K562 (cell line): ENCODE results near the gene VPS4B. TPM values are rescaled to one million over a fixed set of nuclear protein-coding genes. Genes with fewer than 3 reads are reported as not detected.
A peak's percentile ranks its signal among the peaks of the same experiment; 100 is the strongest.

Experiments
- CREM ChIP-seq: IDR thresholded peaks from 2 replicates; pipeline ENCODE4 v1.6.1; 2014; ENCODE audit warnings: antibody characterized with exemption, low read depth
- CTCF ChIP-seq, 3 experiments: IDR thresholded peaks in 2 of 3; conservative IDR thresholded peaks in 1 of 3; 2 replicates each; pipeline ENCODE4 v1.5.1; 2011 to 2012; ENCODE audit warnings: low read length in 3 of 3, mild to moderate bottlenecking in 3 of 3, control low read depth in 2 of 3, improper control_type of control experiment in 1 of 3, inconsistent platforms in 1 of 3, low read depth in 1 of 3, mixed read lengths in 1 of 3, moderate library complexity in 1 of 3; ENCODE audit not compliant: insufficient read depth in 2 of 3
- FOXA3 ChIP-seq, 2 experiments: fragments of 450-650 bp in 1 of 2; sonication (generic) in 1 of 2; formaldehyde crosslinking; IDR thresholded peaks in 1 of 2; conservative IDR thresholded peaks in 1 of 2; 2 replicates each; pipeline versions ENCODE4 v1.4.0 to v1.8.0; 2020 to 2022; ENCODE audit warnings: mild to moderate bottlenecking in 2 of 2, missing genetic modification reagents in 1 of 2
- HDGF ChIP-seq: fragments of 450-650 bp; IDR thresholded peaks from 2 replicates; pipeline ENCODE4 v1.6.1; 2016
- MAFF ChIP-seq: IDR thresholded peaks from 2 replicates; pipeline ENCODE4 v1.6.1; 2012; ENCODE audit warnings: low read length, improper control_type of control experiment
- NONO ChIP-seq, 2 experiments: fragments of 200-400 bp in 1 of 2; fragments of 450-650 bp in 1 of 2; formaldehyde crosslinking in 1 of 2; IDR thresholded peaks; 2 replicates each; pipeline ENCODE4 v1.6.1; 2017; ENCODE audit warnings: low read depth in 2 of 2, mild to moderate bottlenecking in 2 of 2, moderate library complexity in 2 of 2, low read length in 1 of 2
- RBM22 ChIP-seq: fragments of 200-400 bp; formaldehyde crosslinking; IDR thresholded peaks from 2 replicates; pipeline ENCODE4 v1.6.1; 2018; ENCODE audit warnings: low read length, low read depth; ENCODE audit not compliant: poor library complexity, severe bottlenecking
- SMC3 ChIP-seq: conservative IDR thresholded peaks from 2 replicates; pipeline ENCODE4 v1.6.1; 2011; ENCODE audit warnings: low read depth, low read length, improper control_type of control experiment; ENCODE audit not compliant: insufficient read depth
- ZBTB8A ChIP-seq: fragments of 450-650 bp; IDR thresholded peaks from 2 replicates; pipeline ENCODE4 v1.6.1; 2018; ENCODE audit warnings: mild to moderate bottlenecking, moderate library complexity; ENCODE audit not compliant: partially characterized antibody
- ZBTB9 ChIP-seq: fragments of 450-650 bp; formaldehyde crosslinking; IDR thresholded peaks from 2 replicates; pipeline ENCODE4 v1.4.0; 2020; ENCODE audit warnings: mild to moderate bottlenecking, moderate library complexity
- ZNF277 ChIP-seq: fragments of 250-450 bp; sonication (Bioruptor Pico); IDR thresholded peaks from 2 replicates; pipeline ENCODE4 v1.8.0; 2022; ENCODE audit warnings: inconsistent platforms, mild to moderate bottlenecking, moderate library complexity, borderline replicate concordance
- ZSCAN32 ChIP-seq: fragments of 450-650 bp; formaldehyde crosslinking; IDR thresholded peaks from 2 replicates; pipeline ENCODE4 v1.4.0; 2020; ENCODE audit warnings: mild to moderate bottlenecking, moderate library complexity
- polyA plus RNA-seq, 8 experiments: library from polyadenylated mRNA; depleted of rRNA in 4 of 8; stranded (reverse) in 5 of 8; unstranded in 3 of 8; fragments of >200 nt; fragmentation: Nextera tagmentation in 2 of 8; fragmentation: Illumina TruSeq in 1 of 8; extraction: Ambion mirVana in 2 of 8; extraction: Trizol in 1 of 8; gene quantifications; 2 replicates each; pipeline versions ENCODE4 v1.2.1 to v1.2.3, GENCODE V29; 2011 to 2014; ENCODE audit warnings: inconsistent platforms in 1 of 8, missing spikeins in 1 of 8
- total RNA-seq, 7 experiments: library from RNA; depleted of rRNA in 6 of 7; stranded (reverse); fragments of >200 nt in 6 of 7; fragmentation: Illumina TruSeq in 2 of 7; extraction: Trizol in 2 of 7; gene quantifications; 2 replicates each; pipeline versions ENCODE4 v1.2.1 to v1.2.3, GENCODE V29; 2011 to 2021; ENCODE audit warnings: low replicate concordance in 1 of 7
- TF ChIP-seq, protein P1 (sequence below), 2 experiments: fragments of 450-650 bp; formaldehyde crosslinking in 1 of 2; IDR thresholded peaks; 2 replicates each; pipeline versions ENCODE4 v1.4.0 to v1.6.1; 2014 to 2020; ENCODE audit warnings: mild to moderate bottlenecking in 2 of 2, borderline replicate concordance in 1 of 2, low read depth in 1 of 2
- TF ChIP-seq, protein P2 (sequence below), 2 experiments: fragments of 450-650 bp in 1 of 2; sonication (generic) in 1 of 2; formaldehyde crosslinking; conservative IDR thresholded peaks; 2 replicates each; pipeline versions ENCODE4 v1.4.0 to v1.8.1; 2020 to 2022; ENCODE audit warnings: mild to moderate bottlenecking in 1 of 2, missing genetic modification reagents in 1 of 2

The VPS4B gene
- total and polyA plus RNA-seq, 9 of the 15 experiments (the other 6 are each of a cell fraction or from before 2014, with no cell fraction given) = 7.3 to 16.4 (median 10.4) TPM

DNA sequence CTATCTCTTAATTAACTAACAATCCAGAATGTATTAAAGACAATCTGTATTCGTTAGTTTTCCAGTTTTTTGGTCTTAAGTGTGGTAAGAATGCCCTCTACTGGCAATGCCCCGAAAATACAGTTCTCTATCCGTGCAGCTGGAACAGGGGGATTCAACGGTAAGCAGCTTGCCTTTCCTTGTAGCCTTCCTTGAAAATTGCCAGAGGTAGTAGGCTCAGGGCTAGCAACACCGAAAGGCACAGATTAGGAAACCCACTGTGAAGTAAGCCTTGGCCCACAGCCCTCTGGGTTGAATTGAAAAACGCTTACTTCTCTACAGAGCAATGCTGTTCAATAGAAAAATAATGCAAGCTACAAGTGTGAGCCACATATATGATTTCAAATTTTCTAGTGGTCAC is 17.1 kb upstream of the VPS4B start (continued):
- TF ChIP-seq MAFF (no peak), HDGF (no peak), CREM (no peak), NONO (IDR thresholded peaks at IDR 0.05; ENCODE audit: low read depth in 2 of 2, low read length in 1 of 2) (no peak), ZNF277 (CRISPR knock-in tag) (no peak), ZSCAN32 (no peak), RBM22 (no peak), SMC3 (peak; percentile 52), ZBTB9 (CRISPR knock-in tag) (no peak), FOXA3 (CRISPR knock-in tag; conservative IDR thresholded peaks at IDR 0.05 in 1 of 2, IDR thresholded peaks at IDR 0.05 in 1 of 2) (no peak), CTCF (IDR thresholded peaks at IDR 0.05 in 2 of 3, conservative IDR thresholded peaks at IDR 0.05 in 1 of 3; ENCODE audit: insufficient read depth in 2 of 3, low read depth in 1 of 3, low read length in 3 of 3) (peak; percentile 50 to 77 (median 66)), ZBTB8A (no peak)
- TF ChIP-seq, protein P1, sequence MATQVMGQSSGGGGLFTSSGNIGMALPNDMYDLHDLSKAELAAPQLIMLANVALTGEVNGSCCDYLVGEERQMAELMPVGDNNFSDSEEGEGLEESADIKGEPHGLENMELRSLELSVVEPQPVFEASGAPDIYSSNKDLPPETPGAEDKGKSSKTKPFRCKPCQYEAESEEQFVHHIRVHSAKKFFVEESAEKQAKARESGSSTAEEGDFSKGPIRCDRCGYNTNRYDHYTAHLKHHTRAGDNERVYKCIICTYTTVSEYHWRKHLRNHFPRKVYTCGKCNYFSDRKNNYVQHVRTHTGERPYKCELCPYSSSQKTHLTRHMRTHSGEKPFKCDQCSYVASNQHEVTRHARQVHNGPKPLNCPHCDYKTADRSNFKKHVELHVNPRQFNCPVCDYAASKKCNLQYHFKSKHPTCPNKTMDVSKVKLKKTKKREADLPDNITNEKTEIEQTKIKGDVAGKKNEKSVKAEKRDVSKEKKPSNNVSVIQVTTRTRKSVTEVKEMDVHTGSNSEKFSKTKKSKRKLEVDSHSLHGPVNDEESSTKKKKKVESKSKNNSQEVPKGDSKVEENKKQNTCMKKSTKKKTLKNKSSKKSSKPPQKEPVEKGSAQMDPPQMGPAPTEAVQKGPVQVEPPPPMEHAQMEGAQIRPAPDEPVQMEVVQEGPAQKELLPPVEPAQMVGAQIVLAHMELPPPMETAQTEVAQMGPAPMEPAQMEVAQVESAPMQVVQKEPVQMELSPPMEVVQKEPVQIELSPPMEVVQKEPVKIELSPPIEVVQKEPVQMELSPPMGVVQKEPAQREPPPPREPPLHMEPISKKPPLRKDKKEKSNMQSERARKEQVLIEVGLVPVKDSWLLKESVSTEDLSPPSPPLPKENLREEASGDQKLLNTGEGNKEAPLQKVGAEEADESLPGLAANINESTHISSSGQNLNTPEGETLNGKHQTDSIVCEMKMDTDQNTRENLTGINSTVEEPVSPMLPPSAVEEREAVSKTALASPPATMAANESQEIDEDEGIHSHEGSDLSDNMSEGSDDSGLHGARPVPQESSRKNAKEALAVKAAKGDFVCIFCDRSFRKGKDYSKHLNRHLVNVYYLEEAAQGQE (IDR thresholded peaks at IDR 0.05; ENCODE audit: borderline replicate concordance) = peak; percentile 54; the same call in 1 of the 2 replicates
- TF ChIP-seq, protein P1 (CRISPR knock-in tag; IDR thresholded peaks at IDR 0.05; ENCODE audit: low read depth) = no peak
- TF ChIP-seq, protein P2, sequence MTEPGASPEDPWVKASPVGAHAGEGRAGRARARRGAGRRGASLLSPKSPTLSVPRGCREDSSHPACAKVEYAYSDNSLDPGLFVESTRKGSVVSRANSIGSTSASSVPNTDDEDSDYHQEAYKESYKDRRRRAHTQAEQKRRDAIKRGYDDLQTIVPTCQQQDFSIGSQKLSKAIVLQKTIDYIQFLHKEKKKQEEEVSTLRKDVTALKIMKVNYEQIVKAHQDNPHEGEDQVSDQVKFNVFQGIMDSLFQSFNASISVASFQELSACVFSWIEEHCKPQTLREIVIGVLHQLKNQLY (CRISPR knock-in tag; conservative IDR thresholded peaks at IDR 0.05) = no peak
